Measurements from ENCODE around the gene AP1AR.
A peak's percentile ranks its signal among the peaks of the same experiment; 100 is the strongest.

AP1AR gene

GRCh38 chr4:112276113-112276512 is 44.5 kb downstream of the AP1AR start:
- H3K27me3 ChIP-seq (ENCODE audit: low read depth, low read length): no peaks in the 10 kb centered on the region
- no peak overlapping the region for H3K4me2 ChIP-seq (ENCODE audit: low read length)
- H4K20me1 ChIP-seq (ENCODE audit: insufficient read depth, low read length): peaks cover 81% of the 10 kb centered on the region
- H3K9ac ChIP-seq (ENCODE audit: low read length): no peak overlapping the region
- peaks cover 53% of the 10 kb centered on the region for H3K36me3 ChIP-seq (replicated peaks; ENCODE audit: low read depth, low read length)
- H3K4me1 ChIP-seq (ENCODE audit: low read length): peaks cover 38% of the 10 kb centered on the region
- H3K9me3 ChIP-seq (ENCODE audit: insufficient read depth, low read length): no peaks in the 10 kb centered on the region
- peaks cover 84% of the 10 kb centered on the region for H3K79me2 ChIP-seq (ENCODE audit: low read length)
- H2AFZ ChIP-seq (ENCODE audit: low read depth, low read length): no peak overlapping the region
- no peak overlapping the region for H3K27ac ChIP-seq (ENCODE audit: low read length)
- TF ChIP-seq CTCF (IDR thresholded peaks at IDR 0.05; ENCODE audit: low read depth, low read length): no peak
- TF ChIP-seq EZH2phosphoT487 (IDR thresholded peaks at IDR 0.05; ENCODE audit: low read depth): no peak
- H3K4me3 ChIP-seq (ENCODE audit: low read length): no peak overlapping the region

- H3K9me3 ChIP-seq (ENCODE audit: insufficient read depth, low read length): no peaks in the 10 kb centered on the region
- no peaks in the 10 kb centered on the region for H3K27me3 ChIP-seq (ENCODE audit: low read depth, low read length)
- peaks cover 79% of the 10 kb centered on the region for H4K20me1 ChIP-seq (ENCODE audit: insufficient read depth, low read length)
- H2AFZ ChIP-seq (ENCODE audit: low read depth, low read length): no peak overlapping the region
- H3K79me2 ChIP-seq (ENCODE audit: low read length): peaks cover 94% of the 10 kb centered on the region
- TF ChIP-seq EZH2phosphoT487 (IDR thresholded peaks at IDR 0.05; ENCODE audit: low read depth) (no peak), CTCF (IDR thresholded peaks at IDR 0.05; ENCODE audit: low read depth, low read length) (no peak)
- H3K9ac ChIP-seq (ENCODE audit: low read length): no peak overlapping the region
- peaks cover 42% of the 10 kb centered on the region for H3K4me1 ChIP-seq (ENCODE audit: low read length)
- H3K4me2 ChIP-seq (ENCODE audit: low read length): no peak overlapping the region
- no peak overlapping the region for H3K27ac ChIP-seq (ENCODE audit: low read length)
- H3K36me3 ChIP-seq (replicated peaks; ENCODE audit: low read depth, low read length): peaks cover 60% of the 10 kb centered on the region
- no peak overlapping the region for H3K4me3 ChIP-seq (ENCODE audit: low read length)
These were observed 45.6 kb downstream of the AP1AR start for GRCh38 chr4:112277220-112277619.

GRCh38 chr4:112277705-112278448 is 46.3 kb downstream of the AP1AR start:
- peaks cover 83% of the 10 kb centered on the region for H4K20me1 ChIP-seq (ENCODE audit: insufficient read depth, low read length)
- no peaks in the 10 kb centered on the region; the same call in 1 of the 2 replicates for H3K9me3 ChIP-seq (ENCODE audit: insufficient read depth, low read length)
- H3K27me3 ChIP-seq (ENCODE audit: low read depth, low read length): no peaks in the 10 kb centered on the region
- peaks cover 47% of the 10 kb centered on the region for H3K4me1 ChIP-seq (ENCODE audit: low read length)
- H3K27ac ChIP-seq (ENCODE audit: low read length): 0 out of 2 replicates have a peak overlapping the region, but pooled peaks have one; percentile 4
- peaks cover 61% of the 10 kb centered on the region for H3K36me3 ChIP-seq (replicated peaks; ENCODE audit: low read depth, low read length)
- no peak overlapping the region for H3K4me3 ChIP-seq (ENCODE audit: low read length)
- H3K4me2 ChIP-seq (ENCODE audit: low read length): 0 out of 2 replicates have a peak overlapping the region, but pooled peaks have one; percentile 0
- no peak overlapping the region for H3K9ac ChIP-seq (ENCODE audit: low read length)
- TF ChIP-seq EZH2phosphoT487 (IDR thresholded peaks at IDR 0.05; ENCODE audit: low read depth): no peak
- no peak for TF ChIP-seq CTCF (IDR thresholded peaks at IDR 0.05; ENCODE audit: low read depth, low read length)
- no peak overlapping the region for H2AFZ ChIP-seq (ENCODE audit: low read depth, low read length)
- peaks cover 96% of the 10 kb centered on the region for H3K79me2 ChIP-seq (ENCODE audit: low read length)

- H3K27ac ChIP-seq (ENCODE audit: low read length): peak overlapping the region; percentile 77
- no peaks in the 10 kb centered on the region; the same call in 1 of the 2 replicates for H3K9me3 ChIP-seq (ENCODE audit: insufficient read depth, low read length)
- TF ChIP-seq EZH2phosphoT487 (IDR thresholded peaks at IDR 0.05; ENCODE audit: low read depth) (no peak), CTCF (IDR thresholded peaks at IDR 0.05; ENCODE audit: low read depth, low read length) (no peak)
- H3K4me3 ChIP-seq (ENCODE audit: low read length): peak overlapping the region; percentile 73
- peaks cover 100% of the 10 kb centered on the region for H3K79me2 ChIP-seq (ENCODE audit: low read length)
- no peak overlapping the region for H2AFZ ChIP-seq (ENCODE audit: low read depth, low read length)
- H3K36me3 ChIP-seq (replicated peaks; ENCODE audit: low read depth, low read length): peaks cover 71% of the 10 kb centered on the region
- H3K27me3 ChIP-seq (ENCODE audit: low read depth, low read length): no peaks in the 10 kb centered on the region
- peaks cover 54% of the 10 kb centered on the region for H3K4me1 ChIP-seq (ENCODE audit: low read length)
- H3K9ac ChIP-seq (ENCODE audit: low read length): peak overlapping the region; percentile 56
- H3K4me2 ChIP-seq (ENCODE audit: low read length): peak overlapping the region; percentile 88
- peaks cover 89% of the 10 kb centered on the region for H4K20me1 ChIP-seq (ENCODE audit: insufficient read depth, low read length)
These were observed 47.7 kb downstream of the AP1AR start for GRCh38 chr4:112279025-112279881.
